ENCODE data around the gene FAT4. TPM values are rescaled to one million over a fixed set of nuclear protein-coding genes. Genes with fewer than 3 reads are reported as not detected.

FAT4 gene, protein sequence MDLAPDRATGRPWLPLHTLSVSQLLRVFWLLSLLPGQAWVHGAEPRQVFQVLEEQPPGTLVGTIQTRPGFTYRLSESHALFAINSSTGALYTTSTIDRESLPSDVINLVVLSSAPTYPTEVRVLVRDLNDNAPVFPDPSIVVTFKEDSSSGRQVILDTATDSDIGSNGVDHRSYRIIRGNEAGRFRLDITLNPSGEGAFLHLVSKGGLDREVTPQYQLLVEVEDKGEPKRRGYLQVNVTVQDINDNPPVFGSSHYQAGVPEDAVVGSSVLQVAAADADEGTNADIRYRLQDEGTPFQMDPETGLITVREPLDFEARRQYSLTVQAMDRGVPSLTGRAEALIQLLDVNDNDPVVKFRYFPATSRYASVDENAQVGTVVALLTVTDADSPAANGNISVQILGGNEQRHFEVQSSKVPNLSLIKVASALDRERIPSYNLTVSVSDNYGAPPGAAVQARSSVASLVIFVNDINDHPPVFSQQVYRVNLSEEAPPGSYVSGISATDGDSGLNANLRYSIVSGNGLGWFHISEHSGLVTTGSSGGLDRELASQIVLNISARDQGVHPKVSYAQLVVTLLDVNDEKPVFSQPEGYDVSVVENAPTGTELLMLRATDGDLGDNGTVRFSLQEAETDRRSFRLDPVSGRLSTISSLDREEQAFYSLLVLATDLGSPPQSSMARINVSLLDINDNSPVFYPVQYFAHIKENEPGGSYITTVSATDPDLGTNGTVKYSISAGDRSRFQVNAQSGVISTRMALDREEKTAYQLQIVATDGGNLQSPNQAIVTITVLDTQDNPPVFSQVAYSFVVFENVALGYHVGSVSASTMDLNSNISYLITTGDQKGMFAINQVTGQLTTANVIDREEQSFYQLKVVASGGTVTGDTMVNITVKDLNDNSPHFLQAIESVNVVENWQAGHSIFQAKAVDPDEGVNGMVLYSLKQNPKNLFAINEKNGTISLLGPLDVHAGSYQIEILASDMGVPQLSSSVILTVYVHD (N-terminal part only)
- total RNA-seq, result 10 to 100 TPM; 37.4 to 71.2 (median 41.1) TPM

DNA sequence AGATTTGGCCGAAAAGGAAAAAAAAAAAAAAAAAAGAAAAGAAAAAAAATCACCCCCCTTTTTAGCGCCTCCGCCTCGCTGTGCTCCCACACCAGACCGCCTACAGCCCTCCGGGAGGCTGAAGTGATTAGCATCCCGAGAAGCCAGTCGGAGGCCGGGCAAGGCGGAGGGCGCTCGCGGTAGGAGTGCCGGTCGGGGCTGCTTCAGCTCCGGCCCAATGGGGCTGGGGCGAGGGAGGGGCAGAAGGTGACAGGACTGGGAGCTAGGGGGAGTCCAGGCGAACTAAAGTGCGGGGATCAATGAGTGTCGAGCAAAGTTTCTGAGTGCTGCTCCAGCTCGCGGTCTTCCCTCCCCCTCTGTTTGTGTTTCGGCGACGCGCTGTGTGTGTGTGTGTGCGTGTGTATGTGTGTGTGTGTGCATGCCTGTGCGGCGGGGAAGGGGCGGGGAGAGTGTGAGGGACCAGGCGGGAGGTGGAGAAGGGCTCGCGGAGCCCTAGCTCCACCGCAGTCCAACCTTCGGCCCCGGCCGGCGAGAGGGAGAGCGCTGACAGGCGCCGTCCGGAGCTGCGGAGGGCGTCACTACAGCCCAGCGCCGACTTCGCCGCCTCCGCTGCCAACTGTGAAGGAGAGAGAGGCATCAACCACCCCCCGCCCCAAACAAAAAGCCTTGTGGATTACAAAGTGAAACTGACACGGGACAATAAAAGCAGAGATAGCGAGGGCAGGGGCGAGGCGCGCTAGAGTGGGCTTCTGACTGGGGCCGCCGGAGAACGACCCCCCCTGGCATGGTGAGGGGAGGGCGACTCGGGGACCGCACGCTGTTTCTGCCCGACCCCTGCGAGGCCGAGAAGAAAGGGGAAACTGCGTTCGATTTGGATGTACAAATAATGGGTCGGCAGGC, at the start of gene FAT4:
Gene FAT4 (plus strand): TSS at position 280 of the 900 bp plus-strand sequence. CDS start 1,457 bp downstream, outside the sequence.
- peak within 1 kb of the TSS; percentile 75 to 94 (median 91) for H3K27ac ChIP-seq
- peak; percentile 64 to 68 for TF ChIP-seq POLR2A (IDR thresholded peaks at IDR 0.05)
- TF ChIP-seq POLR2AphosphoS5 (IDR thresholded peaks at IDR 0.05), result peak; percentile 70
- TF ChIP-seq, protein P1, sequence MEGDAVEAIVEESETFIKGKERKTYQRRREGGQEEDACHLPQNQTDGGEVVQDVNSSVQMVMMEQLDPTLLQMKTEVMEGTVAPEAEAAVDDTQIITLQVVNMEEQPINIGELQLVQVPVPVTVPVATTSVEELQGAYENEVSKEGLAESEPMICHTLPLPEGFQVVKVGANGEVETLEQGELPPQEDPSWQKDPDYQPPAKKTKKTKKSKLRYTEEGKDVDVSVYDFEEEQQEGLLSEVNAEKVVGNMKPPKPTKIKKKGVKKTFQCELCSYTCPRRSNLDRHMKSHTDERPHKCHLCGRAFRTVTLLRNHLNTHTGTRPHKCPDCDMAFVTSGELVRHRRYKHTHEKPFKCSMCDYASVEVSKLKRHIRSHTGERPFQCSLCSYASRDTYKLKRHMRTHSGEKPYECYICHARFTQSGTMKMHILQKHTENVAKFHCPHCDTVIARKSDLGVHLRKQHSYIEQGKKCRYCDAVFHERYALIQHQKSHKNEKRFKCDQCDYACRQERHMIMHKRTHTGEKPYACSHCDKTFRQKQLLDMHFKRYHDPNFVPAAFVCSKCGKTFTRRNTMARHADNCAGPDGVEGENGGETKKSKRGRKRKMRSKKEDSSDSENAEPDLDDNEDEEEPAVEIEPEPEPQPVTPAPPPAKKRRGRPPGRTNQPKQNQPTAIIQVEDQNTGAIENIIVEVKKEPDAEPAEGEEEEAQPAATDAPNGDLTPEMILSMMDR (IDR thresholded peaks at IDR 0.05), result peak in 3 of 4 experiments; percentile 9 to 58 (median 23)
- no peak for TF ChIP-seq EP300 (IDR thresholded peaks at IDR 0.05)

DNA sequence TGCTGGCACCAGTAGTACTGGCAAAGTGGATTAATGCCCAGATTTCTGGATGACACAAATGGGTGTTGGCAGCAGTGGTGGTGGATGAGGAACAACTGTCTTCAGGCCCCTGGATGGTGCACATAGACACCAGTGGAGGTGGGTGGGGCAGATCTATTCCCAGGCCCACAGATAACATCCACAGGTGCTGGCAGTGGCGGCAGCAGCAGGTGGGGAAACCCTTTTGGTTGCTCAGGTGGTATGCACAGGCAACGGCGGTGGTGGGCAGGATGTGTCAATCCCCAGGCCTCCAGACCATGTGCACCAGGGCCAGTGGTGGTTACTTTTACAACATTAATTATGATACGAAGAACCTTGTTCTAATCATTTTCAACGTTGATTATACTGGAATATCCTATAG, 48.9 kb upstream of the FAT4 start:
- H3K4me3 ChIP-seq, result no peak overlapping the region
- ATAC-seq, result no peak

More for the DNA sequence above, at the start of gene FAT4:
- H3K4me1 ChIP-seq, result peaks cover 0 to 34% (median 8%) of the 10 kb centered on the region in 3 donors
- no peaks in the 10 kb centered on the region for H3K27me3 ChIP-seq
- H3K36me3 ChIP-seq, result no peaks in the 10 kb centered on the region
- peak; percentile 96 for ATAC-seq
- 1% methylated on average over 13 of the region's 68 CpGs; no CpG with 5 or more reads in 1 of the 2 donors for WGBS, 2 donors (ENCODE audit: low coverage in 1 of 2)
- peaks cover 0 to 8% (median 0%) of the 10 kb centered on the region in 3 donors for H3K9me3 ChIP-seq
- H3K4me3 ChIP-seq, result peak within 1 kb of the TSS; percentile 73 to 79

DNA sequence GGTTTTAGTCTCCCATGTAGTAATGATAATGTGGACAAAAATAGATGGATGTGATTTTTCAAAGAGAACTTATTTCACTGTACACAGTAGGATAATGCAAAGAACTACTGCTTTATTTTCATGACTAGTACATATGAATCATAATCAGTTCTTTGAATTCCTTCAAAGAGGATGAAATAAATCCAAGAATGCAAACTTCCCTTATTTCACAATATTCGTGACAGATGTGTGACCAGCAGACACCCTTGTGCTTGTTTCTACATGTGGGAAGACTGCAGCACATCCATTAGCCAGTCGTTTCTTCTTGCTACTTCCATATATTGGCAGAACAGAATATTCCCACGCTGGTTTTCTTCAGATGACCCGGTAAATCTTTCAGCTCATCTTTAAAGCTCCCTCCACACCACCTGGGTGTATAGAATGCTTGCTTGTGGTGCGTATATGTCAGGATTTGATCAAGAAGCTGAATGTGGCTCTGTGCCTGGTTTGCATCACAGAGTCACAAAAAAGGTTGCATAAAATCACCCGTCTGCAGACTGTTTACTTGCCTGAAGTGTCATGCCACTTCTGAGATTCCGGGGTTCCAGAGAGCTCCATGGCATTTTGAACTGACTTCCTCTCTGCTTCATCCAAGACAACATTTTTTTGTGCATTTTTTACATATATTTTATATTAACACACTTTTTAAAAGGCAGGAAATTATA, 47.7 kb upstream of the FAT4 start:
- H3K9me3 ChIP-seq, result no peaks in the 10 kb centered on the region
- H3K4me3 ChIP-seq, result no peak overlapping the region
- ATAC-seq, result no peak
- WGBS, 2 donors (ENCODE audit: low coverage in 1 of 2), result 40 to 46% methylated on average over 2 to 7 of the region's 7 CpGs
- H3K4me1 ChIP-seq, result no peaks in the 10 kb centered on the region
- H3K36me3 ChIP-seq, result no peaks in the 10 kb centered on the region
- H3K27ac ChIP-seq, result no peak overlapping the region
- H3K27me3 ChIP-seq, result no peaks in the 10 kb centered on the region
- no peak for TF ChIP-seq EP300 (IDR thresholded peaks at IDR 0.05)
- TF ChIP-seq POLR2AphosphoS5 (IDR thresholded peaks at IDR 0.05), result no peak
- TF ChIP-seq, protein P1 (IDR thresholded peaks at IDR 0.05), result no peak
- TF ChIP-seq POLR2A (IDR thresholded peaks at IDR 0.05), result no peak

More for the DNA sequence above, 48.9 kb upstream of the FAT4 start:
- no peaks in the 10 kb centered on the region for H3K36me3 ChIP-seq
- TF ChIP-seq POLR2A (IDR thresholded peaks at IDR 0.05), result no peak
- TF ChIP-seq EP300 (IDR thresholded peaks at IDR 0.05), result no peak
- no peak for TF ChIP-seq POLR2AphosphoS5 (IDR thresholded peaks at IDR 0.05)
- TF ChIP-seq, protein P1 (IDR thresholded peaks at IDR 0.05), result no peak
- H3K27ac ChIP-seq, result no peak overlapping the region
- WGBS, 2 donors (ENCODE audit: low coverage in 1 of 2), result 87 to 90% methylated on average over 2 to 5 of the region's 5 CpGs
- no peaks in the 10 kb centered on the region for H3K9me3 ChIP-seq
- no peaks in the 10 kb centered on the region for H3K27me3 ChIP-seq
- no peaks in the 10 kb centered on the region for H3K4me1 ChIP-seq

DNA sequence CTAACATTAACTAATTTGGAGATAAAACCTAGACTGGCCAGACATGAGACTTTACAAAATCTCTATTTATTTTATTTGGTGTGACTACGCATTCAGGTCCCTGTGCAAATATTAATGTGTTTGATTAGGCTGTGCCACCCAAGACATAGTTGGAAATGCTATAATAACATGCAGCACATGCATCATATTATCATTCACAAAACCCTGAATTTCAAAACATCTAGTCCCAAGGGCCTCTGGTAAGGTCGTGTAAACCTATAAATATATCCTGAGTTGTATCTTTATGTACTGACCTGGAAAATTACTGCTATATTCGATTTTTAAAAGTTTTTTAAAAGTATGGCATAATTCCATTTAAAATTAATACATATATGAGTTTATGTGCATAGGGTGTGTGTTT, 47.1 kb upstream of the FAT4 start:
- H3K4me1 ChIP-seq, result no peaks in the 10 kb centered on the region
- H3K27ac ChIP-seq, result no peak overlapping the region
- no peak overlapping the region for H3K4me3 ChIP-seq
- H3K27me3 ChIP-seq, result no peaks in the 10 kb centered on the region
- 71 to 72% methylated on average over 3 of the region's 3 CpGs for WGBS, 2 donors (ENCODE audit: low coverage in 1 of 2)
- TF ChIP-seq POLR2AphosphoS5 (IDR thresholded peaks at IDR 0.05) (no peak), EP300 (IDR thresholded peaks at IDR 0.05) (no peak), POLR2A (IDR thresholded peaks at IDR 0.05) (no peak)
- TF ChIP-seq, protein P1 (IDR thresholded peaks at IDR 0.05), result no peak
- H3K36me3 ChIP-seq, result no peaks in the 10 kb centered on the region
- H3K9me3 ChIP-seq, result no peaks in the 10 kb centered on the region
- ATAC-seq, result no peak

All from gastroesophageal sphincter (tissue), 4 donors.